Left lobe of liver (tissue), 2 donors: ENCODE results near the gene IDH2. TPM values are rescaled to one million over a fixed set of nuclear protein-coding genes. Genes with fewer than 3 reads are reported as not detected.

Source experiments
- ATAC-seq: fragments of 200-7000 bp; cut with Tn5 transposase; one replicate; pipeline ENCODE4 v1.9.1; 2020; ENCODE audit warnings: mild to moderate bottlenecking, moderate library complexity
- DNase-seq: peaks from one replicate; pipeline ENCODE4 v3.0.0-alpha.2; 2020; ENCODE audit warnings: low spot score
- total RNA-seq: library from RNA; stranded (reverse); gene quantifications from one replicate; pipeline ENCODE4 v1.2.1, GENCODE V29; 2021
- donor health status: DM: no; HTN: no; CAD: no; lungs with moderate emphysema.
- donor health status: DM: no; HTN: yes; CAD: no.

IDH2 gene
- total RNA-seq, 1 donor from 2014 or later: 292 TPM

DNA sequence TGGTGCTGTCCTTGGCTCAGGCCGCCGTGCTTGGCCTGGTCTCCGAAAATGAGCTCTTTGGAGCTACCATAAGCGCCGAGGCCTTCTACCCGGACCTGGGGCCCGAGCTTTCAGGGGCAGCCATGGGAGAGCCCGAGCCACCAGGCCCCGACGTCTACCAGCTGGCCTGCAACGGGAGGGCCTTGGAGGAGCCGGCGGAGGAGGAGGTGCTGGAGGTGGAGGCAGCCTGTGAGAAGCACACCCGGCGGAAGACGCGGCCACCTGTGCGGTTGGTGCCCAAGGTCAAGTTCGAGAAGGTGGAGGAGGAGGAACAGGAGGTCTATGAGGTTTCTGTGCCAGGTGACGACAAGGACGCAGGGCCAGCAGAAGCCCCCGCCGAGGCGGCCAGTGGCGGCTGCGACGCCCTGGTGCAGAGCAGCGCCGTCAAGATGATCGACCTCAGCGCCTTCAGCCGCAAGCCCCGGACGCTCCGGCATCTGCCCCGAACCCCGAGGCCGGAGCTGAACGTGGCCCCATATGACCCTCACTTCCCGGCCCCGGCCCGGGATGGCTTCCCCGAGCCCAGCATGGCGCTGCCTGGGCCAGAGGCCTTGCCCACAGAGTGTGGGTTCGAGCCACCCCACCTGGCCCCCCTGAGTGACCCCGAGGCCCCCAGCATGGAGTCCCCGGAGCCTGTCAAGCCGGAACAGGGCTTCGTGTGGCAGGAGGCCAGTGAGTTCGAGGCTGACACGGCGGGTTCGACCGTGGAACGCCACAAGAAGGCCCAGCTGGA is 34.9 kb downstream of the IDH2 start:
- peak; percentile 46 for DNase-seq
- ATAC-seq: no peak

DNA sequence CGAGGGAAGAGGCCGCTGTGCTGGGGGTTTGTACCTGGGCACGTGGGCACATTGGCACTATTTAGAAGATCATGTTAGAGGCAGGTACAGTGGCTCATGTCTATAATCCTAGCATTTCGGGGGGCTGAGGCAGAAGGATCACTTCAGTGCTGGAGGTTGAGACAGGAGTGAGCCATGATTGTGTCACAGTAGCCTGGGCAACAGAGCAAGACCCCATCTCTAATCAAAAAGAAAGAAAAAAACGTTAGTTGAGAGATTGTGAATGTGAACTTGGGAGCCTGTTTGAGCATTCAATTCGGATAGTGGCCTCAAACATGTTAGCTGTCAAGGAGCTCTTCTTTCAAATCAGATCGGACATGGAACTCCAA is 36.6 kb downstream of the IDH2 start:
- ATAC-seq: no peak
- DNase-seq: no peak

DNA sequence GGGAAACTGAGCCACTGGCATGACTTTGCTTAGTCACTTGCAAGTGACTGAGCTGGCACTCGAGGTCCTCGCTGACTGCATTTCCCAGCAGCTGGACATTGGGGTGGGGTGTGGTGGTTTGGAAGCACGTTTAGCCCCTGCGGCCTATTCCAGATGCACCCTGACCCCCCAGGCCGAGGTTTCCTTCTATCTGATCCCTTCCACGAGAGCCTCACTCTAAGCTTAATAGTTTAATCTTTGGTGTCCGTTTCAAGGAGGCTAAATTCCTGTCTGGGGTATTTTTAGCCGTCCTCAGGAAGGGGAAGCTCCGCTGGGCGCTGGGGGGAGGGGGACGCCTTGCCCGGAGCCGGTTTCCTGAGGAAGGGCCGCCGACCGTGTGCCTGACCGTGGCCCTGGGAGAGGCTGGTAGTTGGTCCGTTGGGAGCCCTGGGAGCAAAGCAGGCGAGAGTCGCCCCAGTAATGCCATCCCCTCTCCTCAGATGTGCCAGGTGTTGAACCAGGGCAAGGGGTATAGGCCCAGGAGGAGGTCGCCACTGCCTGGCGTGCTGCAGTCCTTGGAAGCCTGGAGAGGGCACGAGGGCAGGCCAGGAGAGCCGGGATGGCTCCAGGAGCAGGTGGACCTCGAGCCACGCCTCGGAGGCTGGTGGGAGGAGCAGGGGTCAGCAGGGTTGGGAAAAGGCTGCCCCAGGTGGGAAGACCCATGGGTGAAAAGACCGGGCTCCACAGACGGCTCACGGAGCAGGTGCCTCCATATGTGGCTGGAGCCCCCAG is 37.2 kb downstream of the IDH2 start:
- DNase-seq (peak; percentile 64), ATAC-seq (peak; percentile 53)

DNA sequence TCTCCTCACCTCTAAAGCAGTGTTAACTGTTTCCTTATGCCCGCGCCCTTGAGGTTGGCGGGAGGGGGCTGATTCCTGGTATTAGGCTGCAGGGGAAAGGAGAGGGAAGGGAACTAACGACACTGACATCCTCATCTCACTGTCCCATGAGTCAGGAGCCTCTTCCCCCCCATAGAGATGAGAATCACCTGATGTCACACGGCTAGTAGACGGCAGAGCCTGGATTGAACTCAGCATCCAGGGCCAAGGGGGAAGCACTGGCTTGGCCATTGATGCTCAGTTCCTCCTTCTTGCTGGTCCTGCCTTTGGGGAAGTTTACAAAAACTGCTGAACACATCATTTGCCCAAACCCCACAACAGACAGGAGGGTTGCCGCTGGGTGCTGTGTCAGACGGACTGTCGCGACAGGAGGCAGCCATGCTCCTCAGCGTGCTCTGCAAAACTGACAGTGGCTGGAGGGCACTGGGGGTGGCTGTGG is 38.5 kb downstream of the IDH2 start:
- ATAC-seq (peak; percentile 17), DNase-seq (peak; percentile 50)

DNA sequence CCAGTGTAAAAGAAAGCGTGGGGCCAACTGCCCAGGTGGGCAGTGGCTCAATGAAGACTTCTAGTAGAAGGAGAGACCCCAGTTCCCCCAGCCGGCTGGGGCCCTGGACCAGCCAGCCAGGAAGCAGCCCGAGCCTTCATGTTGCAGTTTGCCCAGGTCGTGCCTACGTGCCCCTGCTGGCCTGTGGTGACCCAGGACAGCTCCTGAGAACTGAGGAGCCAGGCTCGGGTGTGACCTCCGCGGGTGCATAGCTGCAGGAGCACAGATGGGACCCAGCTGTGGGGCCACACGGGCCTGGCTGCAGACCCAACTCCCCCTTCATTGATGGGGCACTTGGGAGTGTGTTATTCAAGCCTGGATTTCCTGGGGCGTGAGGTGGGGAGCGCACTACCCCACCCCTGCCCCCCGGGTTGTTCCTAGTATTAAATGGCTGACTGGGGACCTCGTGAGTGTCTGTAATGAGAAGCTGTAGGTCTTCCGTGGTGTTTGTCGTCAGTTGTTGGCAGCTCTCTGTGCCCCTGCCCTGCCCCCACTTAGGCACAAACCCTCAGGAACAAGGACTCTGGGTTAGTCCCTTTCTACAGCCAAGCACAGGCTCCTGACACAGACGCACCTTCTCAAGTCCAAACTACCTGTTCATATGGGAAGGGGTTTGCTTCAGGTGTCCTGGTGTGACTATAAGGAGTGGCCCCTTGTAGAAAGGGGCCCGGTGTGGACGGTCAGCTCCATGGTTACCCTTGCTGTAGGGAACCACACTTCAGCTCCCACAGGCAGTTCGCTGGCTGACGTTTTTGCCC is 39.1 kb downstream of the IDH2 start:
- ATAC-seq (no peak), DNase-seq (peak; percentile 47)

DNA sequence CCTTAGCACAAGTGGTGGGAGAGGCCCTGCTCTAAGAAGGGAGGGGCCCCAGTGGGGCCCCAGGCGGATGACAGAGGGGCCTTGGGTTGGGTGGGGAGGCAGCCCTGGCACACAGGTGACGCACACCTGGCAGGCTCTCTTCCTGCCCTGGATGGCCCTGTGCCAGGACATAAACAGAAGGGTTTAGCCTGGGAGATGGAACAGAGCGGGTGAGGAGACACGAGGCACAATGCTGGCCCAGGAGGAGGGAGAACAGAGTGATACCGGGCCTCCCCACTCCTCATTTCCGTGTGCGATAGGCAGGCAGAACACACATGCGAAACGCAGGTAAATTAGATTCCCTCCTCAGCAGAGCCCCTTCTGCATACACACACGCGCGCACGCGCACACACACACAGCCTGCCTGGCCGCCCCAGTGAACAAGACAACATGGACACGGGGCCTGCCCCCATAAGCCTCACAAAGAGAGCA is 39.8 kb downstream of the IDH2 start:
- no peak for DNase-seq
- ATAC-seq: no peak

DNA sequence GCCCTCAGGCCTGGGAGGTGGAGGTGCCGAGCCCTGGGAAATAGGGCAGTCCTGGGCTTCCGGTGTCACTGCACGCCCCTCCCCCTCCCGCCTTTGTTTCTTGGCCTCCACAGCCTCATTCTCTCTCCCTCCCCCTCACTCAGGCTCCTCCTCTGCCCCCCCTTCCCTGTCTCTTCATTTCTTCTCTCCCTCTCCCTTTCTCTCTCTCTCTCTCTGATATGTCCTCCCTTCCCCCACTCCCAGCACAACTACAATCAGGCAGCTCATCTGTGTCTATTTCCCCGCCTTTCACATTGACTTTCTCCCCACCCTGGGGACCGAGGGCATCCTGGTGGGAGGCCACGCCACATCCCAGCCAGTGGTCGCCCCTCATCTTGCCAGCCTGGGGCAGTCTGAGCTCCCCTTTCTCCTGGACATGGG is 40.2 kb downstream of the IDH2 start:
- DNase-seq (peak; percentile 51), ATAC-seq (peak; percentile 23)

DNA sequence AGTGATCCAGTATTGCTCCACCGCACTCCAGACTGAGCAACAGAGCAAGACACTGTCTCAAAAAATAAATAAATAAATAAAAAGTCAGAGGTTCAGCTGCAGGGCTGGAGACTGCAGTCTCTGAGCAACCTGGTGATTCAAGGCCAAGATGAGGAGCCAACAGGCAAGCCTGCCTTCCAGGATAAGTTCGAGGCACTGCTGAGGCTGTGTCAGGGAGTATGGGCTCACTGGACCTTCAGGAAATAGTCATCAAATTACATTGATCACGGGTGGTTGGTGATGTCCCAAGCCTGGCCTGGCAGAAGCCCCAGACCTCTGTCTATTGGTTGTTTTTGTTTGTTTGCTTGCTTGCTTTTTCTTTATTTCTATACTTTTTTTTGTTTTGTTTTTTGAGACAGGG is 41.5 kb downstream of the IDH2 start:
- ATAC-seq (no peak), DNase-seq (no peak)

DNA sequence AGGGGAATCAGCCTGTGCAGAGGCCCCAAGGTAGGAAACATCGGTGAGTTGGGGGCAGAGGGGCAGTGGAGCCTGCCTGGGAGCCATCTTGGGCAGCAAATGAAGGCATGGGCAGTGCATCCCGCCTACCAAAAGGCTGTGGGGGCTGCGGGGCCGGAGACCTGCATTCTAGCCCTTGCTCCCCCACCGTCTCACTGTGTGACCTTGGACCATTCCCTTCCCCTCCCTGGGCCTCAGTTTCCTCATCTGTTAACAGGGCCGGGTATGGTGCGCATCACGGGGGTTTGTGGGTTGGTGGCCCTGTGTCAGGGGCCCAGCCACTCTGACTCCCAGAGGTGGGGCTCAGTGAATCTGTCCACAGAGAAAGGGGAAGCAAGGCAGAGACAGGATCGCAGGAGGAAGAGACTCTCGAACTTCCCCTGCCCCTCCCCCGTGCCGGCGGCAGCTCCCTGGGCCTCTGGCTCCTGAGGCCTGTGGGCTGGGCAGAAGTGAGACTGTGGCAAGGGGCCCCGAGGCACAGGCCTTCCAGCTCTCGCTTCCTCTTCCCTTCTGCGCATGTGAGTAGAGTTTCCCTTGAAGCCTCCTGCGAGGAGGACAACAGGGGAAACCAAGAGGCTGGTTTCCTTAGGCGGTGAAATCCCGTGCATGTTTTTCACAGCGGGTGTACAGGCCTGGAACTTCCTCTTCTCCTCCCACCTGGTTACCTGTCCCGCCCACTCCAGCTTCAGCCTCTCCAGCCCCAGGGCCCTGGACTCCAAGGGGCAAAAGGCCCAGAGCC is 42.9 kb downstream of the IDH2 start:
- ATAC-seq (peak; percentile 52), DNase-seq (peak; percentile 70)

DNA sequence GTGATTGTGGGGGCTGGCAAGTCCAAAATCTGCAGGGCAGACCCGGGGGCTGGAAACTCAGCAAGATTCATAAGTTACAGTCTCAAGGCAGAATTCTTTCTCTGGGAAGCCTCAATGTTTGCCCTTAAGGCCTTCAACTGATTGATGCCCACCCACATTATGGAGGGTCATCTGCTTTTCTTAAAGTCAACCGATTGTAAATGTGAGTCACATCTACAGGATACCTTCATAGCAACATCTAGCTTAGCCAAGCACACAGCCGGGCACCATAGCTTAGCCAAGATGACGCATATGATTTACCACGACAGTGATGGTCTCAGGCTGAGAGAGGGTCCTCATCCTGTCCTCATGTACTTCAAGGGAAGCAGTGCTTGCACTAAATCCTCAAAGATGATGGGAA is 43.5 kb downstream of the IDH2 start:
- ATAC-seq (no peak), DNase-seq (no peak)

DNA sequence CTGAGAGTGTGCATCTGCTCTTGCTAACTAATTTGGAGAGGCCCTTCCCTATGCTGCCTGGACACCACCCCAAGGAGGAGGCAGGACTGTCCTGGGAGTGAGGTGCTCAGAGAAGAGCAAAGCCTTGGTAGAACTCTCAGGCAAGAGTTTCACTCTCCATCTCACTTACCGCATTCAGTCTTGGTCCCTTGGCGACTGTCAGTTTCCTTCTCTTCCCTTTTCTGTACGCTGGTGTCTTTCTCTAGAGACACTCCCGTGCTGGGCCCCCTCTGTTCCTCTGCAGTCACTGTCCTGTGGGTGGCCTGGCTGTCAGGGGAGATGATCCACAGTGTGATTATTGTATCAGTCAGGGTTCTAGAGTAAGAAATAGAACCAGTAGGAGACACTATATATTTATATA is 44.0 kb downstream of the IDH2 start:
- no peak for DNase-seq
- no peak for ATAC-seq

DNA sequence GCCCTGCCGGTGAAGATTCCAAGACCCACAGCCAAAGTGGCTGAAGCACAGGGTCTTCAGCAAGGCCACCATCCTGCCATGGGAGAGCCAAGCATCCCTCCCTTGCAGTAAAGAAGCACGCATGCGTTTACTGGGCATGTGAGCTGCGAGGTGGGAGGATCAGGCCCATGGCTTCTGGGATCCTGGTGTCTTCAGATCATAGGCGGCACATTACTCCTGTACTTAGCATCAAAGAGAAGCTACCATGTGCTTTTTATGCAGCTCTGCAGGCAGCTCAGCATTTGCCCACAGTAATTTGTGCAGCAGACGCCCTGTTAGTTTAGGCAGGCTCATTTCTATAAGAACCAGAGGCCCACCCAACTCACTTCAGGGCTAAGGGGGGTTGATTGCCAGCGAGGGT is 45.7 kb downstream of the IDH2 start:
- DNase-seq: no peak
- ATAC-seq: no peak

DNA sequence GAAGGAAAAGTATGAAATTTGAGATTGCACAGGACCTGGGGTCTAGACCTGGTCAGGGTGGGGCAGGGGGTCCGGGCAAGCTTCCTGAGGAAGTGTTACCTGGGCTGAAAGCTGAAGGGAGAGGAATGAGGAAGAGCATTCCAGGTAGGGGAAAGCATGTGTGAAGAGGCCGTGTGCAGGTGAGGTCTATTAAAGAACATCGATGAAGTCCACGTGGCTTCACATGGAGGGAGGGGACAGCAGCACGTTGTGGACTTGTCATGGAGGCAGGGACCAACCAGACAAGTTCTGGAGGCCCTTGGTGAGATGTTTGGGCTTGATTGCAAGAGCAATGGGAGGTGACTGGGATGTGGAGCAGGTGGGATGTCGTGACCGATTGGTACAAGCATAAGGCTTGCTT is 47.1 kb downstream of the IDH2 start:
- ATAC-seq (no peak), DNase-seq (no peak)

DNA sequence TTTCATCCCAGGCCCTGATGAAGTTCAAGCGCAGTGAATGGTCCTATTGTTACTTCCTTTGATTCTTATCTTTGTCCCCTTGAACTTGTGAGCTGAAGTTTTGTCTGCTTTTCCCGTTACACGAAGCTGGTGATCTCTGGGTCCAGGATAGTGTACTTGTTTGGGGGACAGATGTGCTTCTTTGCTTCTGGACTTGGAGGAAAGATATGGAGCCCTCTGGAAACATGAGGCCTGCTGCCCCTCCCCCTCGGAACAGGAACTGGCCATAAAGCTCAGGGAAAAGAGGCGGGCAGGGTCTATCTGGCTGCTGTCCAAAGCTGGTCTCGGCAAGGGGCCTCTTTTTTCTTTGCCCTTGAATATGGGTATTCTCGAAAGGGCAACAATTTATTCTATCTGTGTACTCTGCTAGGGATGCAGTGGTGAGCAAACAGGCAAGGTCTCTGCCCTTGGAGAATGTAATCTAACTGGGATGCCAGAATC is 47.6 kb downstream of the IDH2 start:
- ATAC-seq (peak; percentile 64), DNase-seq (no peak)

DNA sequence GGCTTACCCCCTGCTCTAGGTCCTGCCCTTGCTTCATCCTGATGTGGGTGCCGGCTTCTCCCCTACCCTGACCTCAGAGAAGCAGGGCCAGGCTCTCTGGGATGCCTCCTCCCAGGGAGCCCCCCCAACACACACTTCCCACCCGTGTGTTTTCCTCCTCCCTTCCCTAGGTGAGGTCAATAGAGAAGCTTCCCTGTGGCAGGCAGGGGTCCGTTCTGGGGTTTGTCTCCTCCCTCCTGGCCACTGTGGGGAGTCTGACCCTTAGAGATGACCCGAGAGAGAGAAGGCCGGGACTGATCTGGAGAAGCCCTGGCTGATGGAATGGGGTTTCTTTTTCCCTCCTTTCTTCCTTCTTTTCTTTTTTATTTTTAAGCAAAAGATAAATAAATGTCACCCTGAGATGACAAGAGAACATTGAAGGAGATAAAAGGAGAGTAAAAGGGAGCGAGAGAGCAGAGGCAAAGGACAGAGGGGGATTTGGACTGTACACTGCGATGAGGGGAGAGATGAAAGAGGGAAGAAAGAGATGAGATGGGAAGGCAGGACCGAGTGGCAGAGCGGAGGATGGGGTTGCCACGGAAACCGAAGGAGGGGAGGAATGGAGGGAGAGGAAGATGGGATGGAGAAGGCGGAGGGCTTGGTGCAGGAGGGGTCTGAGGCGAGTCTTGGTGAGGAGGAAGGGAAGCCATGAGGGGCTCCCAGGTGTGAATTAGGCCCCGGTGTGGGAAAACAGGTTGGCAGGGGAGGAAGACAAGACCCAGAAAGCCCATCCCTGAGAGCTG is 48.4 kb downstream of the IDH2 start:
- ATAC-seq (no peak), DNase-seq (no peak)

DNA sequence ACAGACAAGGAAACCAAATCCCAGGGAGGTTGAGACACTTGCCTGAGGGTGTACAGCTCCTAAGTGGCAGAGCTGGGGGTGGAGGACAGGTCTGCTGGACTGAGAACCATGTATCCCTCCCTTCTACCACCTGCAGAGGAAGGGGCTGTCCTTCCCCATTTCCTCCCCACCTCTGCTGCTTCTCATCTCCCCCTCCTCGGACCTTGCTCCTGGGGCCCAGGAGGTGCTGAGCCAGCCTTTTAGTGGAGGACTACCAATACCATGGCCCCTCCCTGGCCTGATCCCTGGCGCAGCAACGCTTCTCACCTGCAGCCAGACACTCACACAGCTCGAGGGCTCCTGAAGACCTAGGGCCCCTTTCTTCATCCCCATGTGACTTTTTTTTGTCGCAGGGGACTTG is 50.4 kb downstream of the IDH2 start:
- DNase-seq (no peak), ATAC-seq (no peak)

DNA sequence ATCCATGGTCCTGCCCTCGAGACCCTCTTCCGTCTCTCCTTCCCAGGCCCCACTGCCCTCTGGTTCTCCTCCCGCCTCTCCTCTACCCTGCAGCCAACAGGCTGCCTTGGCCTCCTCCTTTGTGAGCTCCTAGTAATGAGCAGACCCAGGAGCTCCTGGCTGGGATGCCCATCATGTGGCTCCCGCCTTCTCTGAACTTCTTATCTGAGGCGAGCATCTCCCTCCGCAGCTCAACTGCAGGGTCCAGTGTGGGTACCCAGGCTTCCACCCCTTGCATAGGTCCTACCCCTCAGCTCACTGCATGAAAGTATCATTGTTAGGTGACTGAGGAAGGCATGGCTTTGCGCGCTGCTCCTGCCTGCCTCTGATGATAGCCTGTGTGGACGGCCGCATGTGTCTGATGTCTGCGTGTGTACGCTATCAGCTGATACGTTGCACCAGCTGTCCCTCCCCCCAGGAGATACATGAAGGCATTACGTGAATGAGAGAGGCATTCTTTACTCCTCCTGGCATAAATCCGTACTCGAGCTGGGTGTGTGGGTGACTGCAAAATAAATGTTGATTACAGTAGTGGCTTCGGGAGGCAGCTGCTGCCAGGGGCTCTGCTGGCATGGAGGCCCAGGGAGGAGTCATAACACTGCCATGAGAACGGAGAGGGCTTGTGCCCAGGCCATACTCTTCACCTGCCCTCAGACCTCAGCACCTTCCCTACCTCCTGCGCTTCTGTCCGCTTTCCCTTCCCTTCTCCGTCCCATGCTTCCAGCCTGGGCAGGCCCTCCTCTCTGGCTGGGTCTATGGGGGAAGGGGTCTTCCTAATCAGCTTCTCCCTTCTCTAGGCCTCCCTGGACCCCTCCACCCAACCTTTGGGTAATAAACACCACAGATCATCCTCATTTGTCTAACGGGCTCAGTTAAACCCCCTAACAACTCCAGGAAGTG is 52.3 kb downstream of the IDH2 start:
- DNase-seq (no peak), ATAC-seq (no peak)

DNA sequence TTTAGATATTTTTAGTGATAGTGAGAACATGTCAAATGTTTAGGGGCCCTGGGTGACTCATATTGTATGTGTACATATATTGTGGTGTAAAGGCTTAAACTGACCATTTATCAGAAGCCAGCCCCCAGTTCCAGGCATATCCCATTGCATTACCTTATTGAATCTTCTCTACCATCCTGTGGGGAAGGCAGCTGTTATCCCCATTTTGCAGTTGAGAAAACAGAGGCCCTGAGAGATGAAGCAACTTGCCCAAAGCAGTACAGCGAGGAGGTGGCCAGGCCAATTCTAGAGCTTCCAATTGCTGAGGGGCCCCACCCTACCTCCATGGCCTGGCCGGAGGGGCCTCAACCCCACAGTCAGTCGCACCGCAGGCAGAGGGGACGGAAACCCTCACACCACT is 53.2 kb downstream of the IDH2 start:
- ATAC-seq (no peak), DNase-seq (no peak)
